NCI-H1417 (cell line): ENCODE measurements around the gene GALNT13.

Experiments used
- DNase-seq, 3 experiments: peaks; one replicate each; lab custom pipeline; 2025; lab: John Stamatoyannopoulos, UW

GALNT13 gene

DNA sequence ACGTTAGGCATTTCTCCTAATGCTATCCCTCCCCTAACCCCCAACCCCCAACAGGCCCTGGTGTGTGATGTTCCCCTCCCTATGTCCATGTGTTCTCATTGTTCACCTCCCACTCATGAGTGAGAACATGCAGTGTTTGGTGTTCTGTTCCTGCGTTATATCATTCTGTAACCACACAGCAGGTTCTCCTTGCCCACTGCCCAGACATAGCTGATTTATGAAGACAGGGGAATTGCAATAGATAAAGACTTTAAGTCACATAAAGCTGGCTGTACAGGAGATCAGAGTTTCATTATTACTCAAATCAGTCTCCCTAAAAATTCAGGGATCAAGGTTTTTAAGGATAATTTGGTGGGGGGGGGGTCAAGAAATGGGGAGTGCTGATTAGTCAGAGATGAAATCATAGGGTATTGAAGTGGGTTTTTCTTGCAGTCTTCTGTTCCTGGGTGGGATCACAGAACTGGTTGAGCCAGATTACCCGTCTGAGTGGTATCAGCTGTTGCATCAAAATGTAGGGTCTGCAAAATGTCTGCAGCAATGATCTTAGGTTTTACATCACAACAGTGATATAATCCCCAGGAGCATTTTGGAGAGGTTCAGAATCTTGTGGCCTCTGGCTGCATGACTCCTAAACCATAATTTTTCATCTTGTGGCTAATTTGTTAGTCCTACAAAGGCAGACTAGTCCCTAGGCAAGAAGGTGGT, 434.7 kb downstream of the GALNT13 start:
- DNase-seq, result no peak

DNA sequence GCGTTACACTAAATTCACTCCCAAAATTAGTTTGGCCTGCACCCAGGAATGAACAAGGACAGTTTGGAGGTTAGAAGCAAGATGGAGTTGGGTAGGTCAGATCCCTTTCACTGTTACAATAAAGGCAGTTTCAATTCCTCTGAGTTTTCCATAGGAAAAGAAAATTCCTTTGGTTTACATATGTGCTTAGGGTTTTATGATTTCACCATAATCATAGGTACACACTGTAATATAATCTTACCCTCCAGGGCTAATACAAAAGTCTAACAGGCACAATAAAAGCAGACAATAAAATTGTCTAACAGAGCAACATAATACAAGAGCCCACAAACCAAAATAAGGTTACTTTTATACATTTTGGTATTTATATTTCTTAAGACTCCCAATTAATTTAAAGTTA, 435.3 kb downstream of the GALNT13 start:
- DNase-seq, result no peak

DNA sequence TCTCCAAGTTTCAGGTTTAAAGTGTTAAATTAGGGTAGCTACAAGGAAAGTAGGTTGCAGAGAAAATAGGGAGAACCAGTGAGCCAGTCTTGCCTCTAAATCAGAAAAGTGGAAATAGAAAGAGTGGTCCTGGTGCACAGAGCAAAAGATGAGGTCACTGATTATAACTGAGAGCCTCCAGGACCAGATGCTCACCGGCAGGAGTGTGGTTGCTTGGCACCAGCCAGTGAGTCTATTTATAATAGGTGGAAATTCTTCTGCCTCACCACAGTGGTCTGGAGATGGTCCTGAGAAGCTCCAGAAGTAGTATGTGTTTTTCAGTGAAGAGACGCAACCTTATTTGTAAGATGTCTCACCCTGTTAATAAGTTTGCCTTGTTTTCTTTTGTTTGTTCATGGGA, 452.9 kb downstream of the GALNT13 start:
- no peak for DNase-seq

DNA sequence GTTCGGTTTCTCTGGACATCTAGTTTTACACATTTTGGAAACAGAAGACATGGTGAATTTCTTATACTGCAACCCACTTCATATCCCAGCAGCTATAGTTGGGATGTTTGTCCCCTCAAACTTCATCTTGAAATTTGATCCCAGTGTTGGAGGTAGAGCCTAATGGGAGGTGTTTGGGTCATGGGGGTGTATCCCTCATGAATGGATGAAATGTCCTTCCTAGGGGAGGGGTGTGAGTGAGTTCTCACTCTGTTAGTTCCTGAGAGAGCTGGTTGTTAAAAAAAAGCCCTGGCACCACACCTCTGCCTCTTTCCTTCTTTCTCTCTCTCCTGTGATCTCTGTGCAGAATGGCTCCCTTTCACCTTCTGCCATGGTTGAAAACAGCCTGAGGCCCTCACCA, 457.8 kb downstream of the GALNT13 start:
- DNase-seq, result no peak

DNA sequence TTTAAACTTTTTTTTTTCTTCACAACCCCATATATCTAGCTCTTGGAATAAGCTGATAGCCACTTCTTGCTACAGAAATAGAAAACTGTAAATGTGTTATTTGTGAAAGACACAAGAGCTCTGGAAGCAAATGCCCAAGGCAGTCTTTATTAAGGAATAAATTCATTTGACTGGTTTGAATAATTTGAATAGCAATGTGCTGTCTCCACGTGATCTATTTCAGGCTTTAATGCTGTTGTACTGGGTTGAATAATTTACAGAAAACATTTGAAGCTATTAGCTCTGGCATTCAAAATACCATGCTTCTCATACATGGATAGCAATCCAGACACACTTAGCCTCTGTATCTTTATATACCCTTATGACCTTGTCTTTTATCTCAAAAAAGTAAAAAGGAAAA, 460.1 kb downstream of the GALNT13 start:
- no peak for DNase-seq

DNA sequence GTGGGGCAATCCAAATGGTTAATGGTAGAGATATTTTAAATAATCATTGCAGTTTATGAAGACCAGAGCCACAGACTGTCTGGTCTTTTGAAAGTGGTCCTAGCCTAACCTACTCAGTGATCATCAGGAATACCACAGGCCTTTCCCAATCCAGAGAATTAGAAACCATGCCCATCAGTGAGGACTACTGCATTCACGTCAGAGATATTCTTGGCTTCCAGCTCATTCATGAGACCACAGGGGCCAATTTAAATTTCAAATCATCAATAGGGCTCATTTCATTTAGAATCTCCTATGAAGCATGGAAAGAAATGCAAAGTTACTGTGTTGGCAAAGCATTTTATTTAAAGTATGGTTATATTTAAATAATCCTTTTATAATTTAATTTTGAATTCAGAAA, 464.5 kb downstream of the GALNT13 start:
- DNase-seq, result no peak

DNA sequence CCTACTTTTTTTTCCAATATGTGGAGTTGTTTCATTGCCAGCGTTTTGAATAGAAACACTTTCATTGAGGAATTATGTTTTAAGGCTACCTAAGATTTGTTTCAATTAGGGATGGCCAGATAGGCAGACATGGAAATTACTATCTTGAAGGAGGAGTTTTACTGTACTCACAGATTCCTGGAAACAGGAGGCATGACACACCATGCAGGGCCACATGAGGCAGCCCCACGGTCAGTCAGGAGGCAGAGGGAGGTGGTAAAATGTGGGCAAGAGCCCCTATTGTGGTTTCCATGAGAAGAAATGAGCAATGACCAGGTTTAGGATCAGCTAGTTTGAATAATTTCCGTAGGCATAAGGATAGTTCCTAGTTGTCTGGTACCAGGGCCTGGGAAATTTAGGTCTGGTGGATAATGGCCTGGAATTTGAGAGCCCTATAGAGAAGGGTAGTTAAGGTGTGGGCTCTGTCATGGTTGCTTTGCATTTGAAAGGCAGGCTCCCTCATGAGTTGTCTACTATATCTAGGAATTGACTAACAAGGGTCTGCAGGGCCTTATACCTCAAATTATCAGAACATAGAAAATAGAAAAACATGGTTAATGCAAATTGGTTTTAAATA, 466.7 kb downstream of the GALNT13 start:
- no peak for DNase-seq

DNA sequence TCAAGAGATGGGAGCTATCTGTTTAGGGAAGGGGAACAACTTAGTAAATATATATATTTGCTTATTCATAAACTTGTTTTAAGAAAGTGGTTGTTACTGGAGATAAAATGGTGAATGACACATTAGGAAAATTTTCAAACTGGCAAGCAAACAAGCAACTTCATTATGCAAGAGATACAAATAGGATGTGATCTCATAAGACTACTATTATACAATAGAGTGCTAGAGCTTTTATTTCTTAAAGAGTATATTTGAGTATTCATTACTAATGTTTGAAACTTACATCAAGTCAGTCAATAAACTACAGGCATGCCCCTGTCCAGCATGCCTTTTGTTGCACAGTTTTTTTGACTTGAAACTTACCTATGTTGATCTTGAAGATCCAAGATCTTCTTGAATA, 471.6 kb downstream of the GALNT13 start:
- DNase-seq, result no peak

DNA sequence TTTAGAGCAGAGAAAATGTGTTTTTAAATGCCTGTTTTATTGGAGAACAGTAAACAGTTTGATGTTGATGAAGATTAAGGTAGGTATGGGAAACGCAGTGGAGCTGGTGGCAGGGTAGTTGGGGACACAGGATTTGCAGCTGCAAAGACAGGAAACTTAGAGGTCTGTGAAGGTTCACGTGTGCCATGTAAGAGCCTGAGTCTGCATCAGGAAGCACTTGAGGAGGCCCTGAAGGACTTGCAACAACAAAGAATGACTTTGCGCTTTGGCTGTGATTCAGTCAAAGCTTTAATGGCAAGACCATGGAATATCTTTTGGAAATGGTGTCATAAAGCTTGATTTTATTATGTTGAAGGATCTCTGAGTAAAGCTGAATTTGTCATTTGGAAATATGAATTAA, 479.2 kb downstream of the GALNT13 start:
- DNase-seq, result no peak

DNA sequence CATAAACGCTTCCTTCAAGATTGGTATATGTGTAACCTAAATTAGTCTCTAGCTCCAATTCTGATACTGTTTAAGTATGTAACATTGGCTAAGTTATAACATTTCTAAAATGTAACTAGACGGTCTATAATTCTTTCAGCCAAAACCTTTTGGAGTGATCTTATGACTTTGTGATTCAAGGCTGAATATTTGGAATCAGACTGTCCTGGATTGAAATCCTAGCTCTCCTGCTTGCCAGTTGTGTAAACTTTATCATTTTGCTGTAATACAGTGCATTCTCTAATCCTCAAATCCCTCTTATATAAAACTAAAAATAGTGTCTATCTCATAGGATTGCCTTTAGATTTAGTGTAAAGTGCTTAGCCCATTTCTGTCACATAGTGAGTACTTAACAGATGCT, 489.6 kb downstream of the GALNT13 start:
- no peak for DNase-seq

DNA sequence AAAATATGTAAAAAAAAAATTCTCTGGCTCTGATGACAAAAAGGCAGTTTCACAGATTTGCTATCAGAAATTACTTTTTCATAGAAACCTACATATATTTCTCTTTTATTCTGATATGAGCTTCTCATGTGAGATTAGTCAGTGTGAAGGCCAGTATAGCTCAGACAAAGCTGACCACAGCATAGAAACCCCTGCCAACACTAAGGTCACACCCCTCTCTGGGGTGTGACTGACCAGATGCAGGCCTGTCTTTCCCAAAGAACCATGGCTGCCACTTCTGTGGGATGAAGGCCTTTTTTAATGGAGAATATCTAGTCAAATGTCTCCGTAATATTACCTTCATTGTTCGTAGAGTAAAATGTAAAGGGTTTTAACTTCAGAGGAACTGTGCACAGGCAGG, 496.4 kb downstream of the GALNT13 start:
- DNase-seq, result no peak

DNA sequence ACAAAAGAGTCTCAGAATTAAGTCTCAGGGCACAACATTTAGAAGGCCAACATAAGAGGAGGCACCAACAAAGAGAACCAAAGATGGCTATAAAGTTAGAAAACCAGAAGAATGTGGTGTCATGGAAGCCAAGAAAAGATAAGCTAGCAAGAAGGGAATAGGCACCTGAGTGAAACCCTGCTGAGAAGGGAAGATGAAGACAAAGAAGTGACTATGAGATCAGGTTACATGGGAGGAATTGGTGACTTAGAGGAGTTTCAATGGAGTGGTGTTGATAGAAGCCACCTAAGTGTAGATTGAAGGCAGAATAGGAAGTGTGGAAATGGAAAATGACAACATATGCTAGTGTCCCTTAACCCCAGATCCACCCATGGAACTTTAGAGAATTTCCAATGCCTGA, 499.2 kb downstream of the GALNT13 start:
- DNase-seq, result no peak

DNA sequence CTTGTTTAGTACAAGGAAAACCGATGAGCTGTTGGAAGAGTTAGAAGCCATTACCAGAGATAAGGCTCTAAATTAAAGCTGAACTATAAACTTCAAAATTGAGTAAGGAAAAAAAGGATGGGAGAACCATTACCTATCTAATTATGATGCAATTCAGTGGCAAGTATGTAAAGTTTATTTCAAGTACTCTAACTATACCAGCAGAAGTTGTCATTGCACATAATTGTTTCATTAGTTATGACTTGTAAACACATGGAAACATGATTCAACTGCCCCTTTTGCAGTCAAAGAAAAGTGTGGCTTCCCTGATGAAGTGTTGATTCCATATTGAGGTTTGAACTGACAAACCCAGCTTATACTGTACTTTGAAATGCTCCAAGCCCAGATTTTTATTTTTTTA, 502.7 kb downstream of the GALNT13 start:
- no peak for DNase-seq

DNA sequence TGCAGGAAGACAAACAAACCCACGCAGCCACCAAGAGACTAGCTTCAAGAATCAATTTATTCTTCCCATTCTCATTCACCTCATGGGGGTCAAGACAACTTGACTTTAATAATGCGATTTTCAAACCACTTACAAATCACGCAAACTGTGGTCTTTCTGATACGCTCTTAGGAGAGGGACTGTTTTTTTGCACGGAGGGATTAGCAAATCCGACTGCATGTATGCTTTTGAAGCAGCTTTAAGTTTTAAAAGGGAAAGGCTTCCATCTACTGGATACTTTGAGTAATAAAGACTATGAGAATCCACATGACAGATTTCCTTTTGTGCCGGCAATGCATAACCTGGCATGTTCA, 503.8 kb downstream of the GALNT13 start:
- peak; percentile 31 to 83 (median 64) for DNase-seq

DNA sequence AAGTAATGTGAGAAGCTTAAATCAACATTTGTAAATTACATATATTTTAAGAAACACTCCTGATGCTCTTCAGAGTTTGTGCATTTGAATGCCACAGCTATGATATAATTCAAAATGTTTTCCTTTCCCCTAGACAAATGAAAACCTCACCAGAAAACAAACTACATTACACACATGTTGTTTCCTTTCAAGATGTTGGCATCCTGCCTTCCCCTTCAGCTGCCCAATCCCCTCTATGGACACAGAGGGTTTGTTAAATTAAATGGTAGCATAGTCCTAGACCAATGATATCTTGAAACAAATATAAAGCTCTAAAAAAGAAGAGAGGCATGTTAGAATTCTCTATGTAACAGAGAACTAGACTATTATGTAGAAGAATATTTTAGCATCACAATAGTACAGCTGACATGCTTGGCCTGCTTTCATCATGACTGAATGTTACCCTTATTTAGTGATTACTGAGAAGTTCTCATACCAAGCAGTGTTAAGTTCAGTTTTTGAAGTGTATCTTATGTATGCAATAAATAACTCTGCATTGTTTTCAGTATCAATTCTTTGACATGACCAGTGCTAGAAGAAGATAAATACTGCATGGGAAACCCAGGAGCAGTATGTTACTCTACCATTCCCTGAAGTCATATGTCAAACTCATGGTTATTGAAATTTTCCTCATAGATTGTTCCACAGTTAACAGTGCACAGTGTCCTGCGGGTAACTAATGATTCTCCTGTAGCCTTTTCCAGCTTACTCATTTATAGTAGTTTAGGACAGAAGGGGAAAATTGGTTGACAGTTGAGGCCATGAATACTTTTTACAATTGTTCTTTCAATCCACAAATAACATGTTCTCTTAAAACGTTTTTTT, 510.4 kb downstream of the GALNT13 start:
- no peak for DNase-seq

DNA sequence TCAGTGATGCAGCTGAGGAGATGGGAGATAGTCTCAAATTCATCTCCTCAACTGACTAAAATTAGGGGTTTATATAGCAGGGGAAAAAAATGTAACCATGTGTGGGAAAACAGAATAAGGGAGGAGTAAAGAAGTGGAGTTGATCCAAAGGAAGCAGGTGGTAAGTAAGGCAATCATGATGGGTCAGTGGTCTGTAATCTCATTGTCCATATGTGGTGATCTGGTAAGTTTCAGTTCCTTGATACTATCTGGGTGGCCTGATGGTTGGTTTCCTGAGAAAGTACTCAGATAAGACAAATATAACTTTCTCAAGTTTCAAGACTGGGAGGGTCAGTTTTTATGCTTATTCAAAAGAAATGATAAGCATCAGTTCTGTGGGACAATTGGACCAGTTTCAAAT, 514.5 kb downstream of the GALNT13 start:
- DNase-seq, result no peak

DNA sequence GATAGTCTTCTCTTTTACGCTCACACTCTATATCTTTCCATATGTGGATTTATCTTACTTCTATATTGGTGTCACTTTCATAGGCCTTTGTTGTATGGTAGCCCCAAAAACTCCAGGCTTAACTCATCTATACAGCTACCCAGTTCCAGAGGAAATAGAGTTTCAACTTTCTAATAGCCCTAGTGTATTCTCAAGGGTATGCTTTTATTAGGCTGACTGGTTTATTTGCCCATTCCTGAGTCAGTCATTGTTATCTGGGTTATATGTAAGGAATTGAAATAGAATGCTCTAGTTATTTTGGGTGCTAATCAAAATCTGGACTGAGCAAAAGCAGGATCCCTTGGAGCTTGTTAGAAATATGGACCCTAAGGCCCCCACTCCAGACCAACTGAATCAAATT, 519.3 kb downstream of the GALNT13 start:
- DNase-seq, result no peak

DNA sequence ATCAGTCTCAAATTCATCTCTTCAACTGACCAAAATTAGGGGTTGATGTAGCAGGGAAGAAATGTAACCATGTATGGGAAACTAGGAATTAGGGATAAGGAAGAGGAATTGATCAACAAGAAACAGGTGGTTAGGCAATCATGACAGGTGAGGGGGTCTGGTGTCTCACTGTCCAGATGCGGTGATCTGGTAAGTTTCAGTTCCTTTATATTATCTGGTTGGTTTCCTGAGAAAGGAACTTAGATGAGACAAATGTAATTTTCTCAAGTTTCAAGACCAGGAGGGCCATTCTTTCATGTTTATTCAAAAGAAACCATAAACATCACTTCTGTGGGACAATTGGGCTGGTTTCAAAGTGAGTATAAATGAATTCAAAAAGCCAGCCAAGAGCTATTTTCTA, 520.5 kb downstream of the GALNT13 start:
- DNase-seq, result no peak

DNA sequence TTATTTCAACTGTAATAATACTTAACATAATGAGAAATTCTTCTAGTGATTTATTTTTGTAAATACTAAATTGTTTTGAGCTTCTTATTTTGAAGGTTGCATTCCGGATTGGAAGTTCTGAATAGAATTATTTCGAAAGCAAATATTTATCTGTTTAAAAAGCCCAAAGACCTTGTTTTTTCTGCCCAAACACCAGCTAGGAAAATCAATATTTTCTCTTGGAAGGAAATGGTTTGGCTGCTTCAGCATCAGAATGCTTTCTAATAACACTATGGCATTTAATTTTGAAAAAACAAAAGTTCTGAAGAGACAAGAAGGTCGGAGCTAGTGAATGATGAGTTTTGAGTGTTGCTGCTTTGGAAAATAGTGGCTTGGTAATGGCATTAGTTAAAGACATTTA, 522.9 kb downstream of the GALNT13 start:
- DNase-seq, result no peak

DNA sequence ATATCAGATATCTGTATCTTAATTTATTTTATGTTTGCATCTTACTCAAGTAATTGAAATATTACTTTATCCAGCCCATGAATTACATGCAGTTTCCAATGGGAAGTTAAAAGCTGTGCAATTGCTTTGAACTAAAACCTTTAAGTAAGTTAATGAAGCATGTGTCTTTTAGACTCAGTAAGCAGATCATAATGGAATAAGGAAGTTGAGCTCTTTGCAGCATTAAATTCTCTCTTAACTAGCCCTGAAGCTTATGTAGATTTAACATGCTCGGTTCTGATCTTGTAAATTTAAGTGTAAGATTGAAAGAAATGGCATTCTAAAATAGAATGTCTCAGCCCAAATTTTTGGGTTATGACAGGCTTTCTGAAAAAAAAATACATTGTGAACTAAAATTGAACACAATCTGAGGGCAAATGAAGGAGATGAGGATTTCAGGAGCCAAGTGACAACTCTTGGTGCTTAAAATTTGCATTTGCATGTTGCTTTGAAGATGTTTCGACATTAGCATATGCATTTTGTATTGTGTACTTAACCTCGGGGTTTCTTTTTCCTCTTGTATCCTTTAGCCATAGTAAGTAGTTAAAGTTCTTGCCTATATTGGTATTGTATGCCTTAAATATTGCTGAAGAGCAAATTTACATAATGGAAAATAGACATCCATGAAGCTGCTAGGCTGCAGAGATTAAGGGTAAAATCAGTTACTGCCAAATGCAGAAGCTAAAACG, 529.0 kb downstream of the GALNT13 start:
- DNase-seq, result no peak

DNA sequence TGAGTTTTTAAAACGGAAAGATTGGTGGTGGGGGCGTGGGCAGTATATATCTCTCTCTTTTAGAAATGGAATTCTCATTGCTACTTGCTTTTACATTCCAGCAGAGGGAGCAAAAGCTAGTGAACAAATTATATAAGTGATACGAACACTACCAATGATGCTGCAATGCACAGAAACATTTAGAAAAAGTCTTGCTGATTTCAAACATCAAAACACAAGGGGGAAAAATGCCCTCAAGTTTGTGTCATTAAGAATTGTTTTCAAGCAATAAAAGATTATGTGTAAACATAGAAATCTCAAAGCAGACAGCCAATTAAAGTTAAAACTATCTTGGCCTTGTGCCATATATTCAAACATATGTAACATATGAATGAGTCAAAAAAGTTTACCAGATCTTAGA, 530.5 kb downstream of the GALNT13 start:
- DNase-seq, result peak in 1 of 3 experiments; percentile 48

DNA sequence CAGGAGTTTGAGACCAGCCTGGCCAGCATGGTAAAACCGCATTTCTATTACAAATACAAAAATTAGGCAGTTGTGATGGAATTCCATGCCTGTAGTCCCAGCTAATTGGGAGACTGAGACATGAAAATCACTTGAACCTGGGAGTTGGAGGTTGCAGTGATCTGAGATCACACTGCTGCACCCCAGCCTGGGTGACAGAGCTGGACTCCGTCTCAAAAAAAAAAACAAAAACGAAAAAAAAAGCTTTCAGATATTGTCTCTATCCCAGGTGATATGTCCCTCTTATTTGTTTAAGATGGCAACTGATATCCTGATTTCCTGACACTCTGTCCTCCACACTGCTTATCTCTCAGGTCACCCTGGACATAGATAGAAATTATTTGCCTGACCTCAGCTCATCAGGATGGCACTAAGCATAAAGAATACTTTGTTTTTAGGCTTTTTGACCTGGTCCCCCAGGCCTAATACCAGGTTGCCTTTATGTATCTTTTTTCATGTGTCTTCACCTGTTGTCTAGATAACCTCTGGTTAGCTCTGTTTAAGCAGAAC, 531.6 kb downstream of the GALNT13 start:
- DNase-seq, result no peak
